GM21786 (cell line): ENCODE measurements around the gene CEL.
"Not testable (repeated sequence)": the region's sequence is repeated elsewhere in the genome, so short reads cannot be mapped to it uniquely, and the experiment has no call there.

Experiments used
- ATAC-seq: cut with Tn5 transposase; IDR thresholded peaks from one replicate; pipeline ENCODE4 v1.9.1; 2021; ENCODE audit not compliant: unreplicated experiment

CEL gene

GRCh38 chr9:133046196-133046899, 15.4 kb upstream of the CEL start:
- ATAC-seq, result no peak

GRCh38 chr9:133046900-133047295, 14.9 kb upstream of the CEL start:
- ATAC-seq, result no peak

GRCh38 chr9:133048595-133048994, 13.2 kb upstream of the CEL start:
- no peak for ATAC-seq

- no peak for ATAC-seq
Measured at GRCh38 chr9:133049043-133049442, 12.7 kb upstream of the CEL start.

- ATAC-seq, result no peak
Measured at GRCh38 chr9:133050142-133050541, 11.6 kb upstream of the CEL start.

GRCh38 chr9:133050781-133051180, 11.0 kb upstream of the CEL start:
- ATAC-seq, result no peak

GRCh38 chr9:133051281-133051900, 10.4 kb upstream of the CEL start:
- no peak for ATAC-seq

- no peak for ATAC-seq
Measured at GRCh38 chr9:133051966-133052539, 9.7 kb upstream of the CEL start.

- ATAC-seq, result no peak
Measured at GRCh38 chr9:133054194-133054890, 7.4 kb upstream of the CEL start.

- ATAC-seq, result no peak
Measured at GRCh38 chr9:133054966-133055365, 6.8 kb upstream of the CEL start.

- ATAC-seq, result no peak
Measured at GRCh38 chr9:133055788-133056420, 5.9 kb upstream of the CEL start.

- ATAC-seq, result no peak
Measured at GRCh38 chr9:133056533-133056932, 5.2 kb upstream of the CEL start.

GRCh38 chr9:133057006-133057405, 4.8 kb upstream of the CEL start:
- no peak for ATAC-seq

GRCh38 chr9:133057553-133057952, 4.2 kb upstream of the CEL start:
- no peak for ATAC-seq

- no peak for ATAC-seq
Measured at GRCh38 chr9:133058071-133058470, 3.7 kb upstream of the CEL start.

- ATAC-seq, result no peak
Measured at GRCh38 chr9:133058550-133059320, 3.0 kb upstream of the CEL start.

GRCh38 chr9:133059623-133060022, 2.2 kb upstream of the CEL start:
- no peak for ATAC-seq

- ATAC-seq, result no peak
Measured at GRCh38 chr9:133060417-133060841, 1.4 kb upstream of the CEL start.

GRCh38 chr9:133061019-133061763, 590 bp upstream of the CEL start:
- ATAC-seq, result not testable (repeated sequence)

- not testable (repeated sequence) for ATAC-seq
Measured at GRCh38 chr9:133062569-133062968, 788 bp downstream of the CEL start.
